ENCODE measurements around the gene ANKH. TPM values are rescaled to one million over a fixed set of nuclear protein-coding genes. Genes with fewer than 3 reads are reported as not detected.

The ANKH gene
- total RNA-seq, 1 donor from 2014 or later = 30.9 TPM

- Histone ChIP-seq H3K9me3 (no peaks in the 10 kb centered on the region), H3K27ac (no peak overlapping the region), H3K36me3 (no peaks in the 10 kb centered on the region), H3K4me1 (no peaks in the 10 kb centered on the region), H3K27me3 (no peaks in the 10 kb centered on the region), H3K4me3 (no peak overlapping the region)
- intact Hi-C loops (cut with DNase I) = no loop called here
- no peak for DNase-seq (ENCODE audit: extremely low spot score in 2 of 2)
- TF ChIP-seq CTCF (IDR thresholded peaks at IDR 0.05) = no peak
- TF ChIP-seq POLR2A (IDR thresholded peaks at IDR 0.05) = no peak
- TF ChIP-seq POLR2AphosphoS5 (IDR thresholded peaks at IDR 0.05; ENCODE audit: insufficient read depth in 1 of 2, low read depth in 1 of 2) = no peak
Measured at GRCh38 chr5:14900693-14901461, 29.3 kb upstream of the ANKH start.

GRCh38 chr5:14896131-14896530 is 24.6 kb upstream of the ANKH start:
- no peak overlapping the region for H3K4me3 ChIP-seq
- no peaks in the 10 kb centered on the region for H3K36me3 ChIP-seq
- H3K27ac ChIP-seq = no peak overlapping the region
- no peaks in the 10 kb centered on the region for H3K4me1 ChIP-seq
- DNase-seq (ENCODE audit: extremely low spot score in 2 of 2) = no peak
- H3K27me3 ChIP-seq = no peaks in the 10 kb centered on the region
- intact Hi-C loops (cut with DNase I) = no loop called here
- H3K9me3 ChIP-seq = no peaks in the 10 kb centered on the region
- TF ChIP-seq POLR2AphosphoS5 (IDR thresholded peaks at IDR 0.05; ENCODE audit: insufficient read depth in 1 of 2, low read depth in 1 of 2) (no peak), CTCF (IDR thresholded peaks at IDR 0.05) (no peak), POLR2A (IDR thresholded peaks at IDR 0.05) (no peak)

- no peak overlapping the region for H3K4me3 ChIP-seq
- TF ChIP-seq CTCF (IDR thresholded peaks at IDR 0.05) (no peak), POLR2AphosphoS5 (IDR thresholded peaks at IDR 0.05; ENCODE audit: insufficient read depth in 1 of 2, low read depth in 1 of 2) (no peak), POLR2A (IDR thresholded peaks at IDR 0.05) (no peak)
- no peaks in the 10 kb centered on the region for H3K27me3 ChIP-seq
- no peak overlapping the region for H3K27ac ChIP-seq
- intact Hi-C loops (cut with DNase I) = no loop called here
- H3K36me3 ChIP-seq = no peaks in the 10 kb centered on the region
- DNase-seq (ENCODE audit: extremely low spot score in 2 of 2) = no peak
- no peaks in the 10 kb centered on the region for H3K4me1 ChIP-seq
- H3K9me3 ChIP-seq = no peaks in the 10 kb centered on the region
Measured at GRCh38 chr5:14895301-14895700, 23.7 kb upstream of the ANKH start.

GRCh38 chr5:14894748-14895147 is 23.2 kb upstream of the ANKH start:
- TF ChIP-seq CTCF (IDR thresholded peaks at IDR 0.05) = no peak
- TF ChIP-seq POLR2A (IDR thresholded peaks at IDR 0.05) = no peak
- no peak for TF ChIP-seq POLR2AphosphoS5 (IDR thresholded peaks at IDR 0.05; ENCODE audit: insufficient read depth in 1 of 2, low read depth in 1 of 2)
- no peak for DNase-seq (ENCODE audit: extremely low spot score in 2 of 2)
- no peak overlapping the region for H3K4me3 ChIP-seq
- intact Hi-C loops (cut with DNase I) = no loop called here
- no peaks in the 10 kb centered on the region for H3K27me3 ChIP-seq
- H3K36me3 ChIP-seq = no peaks in the 10 kb centered on the region
- no peak overlapping the region for H3K27ac ChIP-seq
- no peaks in the 10 kb centered on the region for H3K9me3 ChIP-seq
- no peaks in the 10 kb centered on the region for H3K4me1 ChIP-seq

- Histone ChIP-seq H3K9me3 (no peaks in the 10 kb centered on the region), H3K36me3 (no peaks in the 10 kb centered on the region), H3K4me3 (no peak overlapping the region), H3K27me3 (no peaks in the 10 kb centered on the region), H3K4me1 (no peaks in the 10 kb centered on the region), H3K27ac (no peak overlapping the region)
- intact Hi-C loops (cut with DNase I) = no loop called here
- no peak for TF ChIP-seq POLR2AphosphoS5 (IDR thresholded peaks at IDR 0.05; ENCODE audit: insufficient read depth in 1 of 2, low read depth in 1 of 2)
- no peak for TF ChIP-seq CTCF (IDR thresholded peaks at IDR 0.05)
- TF ChIP-seq POLR2A (IDR thresholded peaks at IDR 0.05) = no peak
- no peak for DNase-seq (ENCODE audit: extremely low spot score in 2 of 2)
Measured at GRCh38 chr5:14893381-14893780, 21.8 kb upstream of the ANKH start.
